H1 (cell line): Measurements from ENCODE around the gene IFNA13. TPM values are rescaled to one million over a fixed set of nuclear protein-coding genes. Genes with fewer than 3 reads are reported as not detected.

Source experiments
- CTCF ChIA-PET: fragments of 300-600 bp; sonication (Branson Sonifier 250); formaldehyde crosslinking; loops from one replicate; lab custom pipeline; 2021; ENCODE audit not compliant: partially characterized antibody; lab: Charles Lee
- POLR2A ChIA-PET: fragments of 300-600 bp; sonication (Branson Sonifier 250); formaldehyde crosslinking; loops from one replicate; lab custom pipeline; 2021; ENCODE audit warnings: inconsistent platforms; ENCODE audit not compliant: partially characterized antibody; lab: Charles Lee
- DNase-seq, 2 experiments: peaks; one replicate each; pipeline versions ENCODE4 v3.0.0 to v3.0.0-alpha.2; 2010 to 2022; ENCODE audit warnings: low spot score in 2 of 2, low read depth in 1 of 2, mixed read lengths in 1 of 2
- FAIRE-seq: peaks from 2 replicates; lab custom pipeline; 2011; peaks lifted over from hg19 to GRCh38; lab: Jason Lieb, UNC
- H2AFZ ChIP-seq: 2 replicates; pipeline ENCODE4 v1.8.1; 2012; ENCODE audit warnings: low read length, inconsistent platforms
- H2AK5ac ChIP-seq: 2 replicates; pipeline ENCODE4 v1.6.1; 2013; ENCODE audit warnings: low read depth, low read length
- H2BK120ac ChIP-seq: replicated peaks from 2 replicates; pipeline ENCODE3; 2013; ENCODE audit warnings: low read depth, low read length, inconsistent platforms
- H2BK12ac ChIP-seq: 2 replicates; pipeline ENCODE4 v1.6.1; 2013; ENCODE audit warnings: low read depth, low read length
- H2BK15ac ChIP-seq: 2 replicates; pipeline ENCODE4 v1.6.1; 2013; ENCODE audit warnings: low read length
- H2BK20ac ChIP-seq: 2 replicates; pipeline ENCODE4 v1.6.1; 2013; ENCODE audit warnings: low read length
- H2BK5ac ChIP-seq: 2 replicates; pipeline ENCODE4 v1.6.1; 2013; ENCODE audit warnings: low read depth, low read length
- H3K14ac ChIP-seq: 2 replicates; pipeline ENCODE4 v1.6.1; 2013; ENCODE audit warnings: inconsistent platforms; ENCODE audit not compliant: insufficient read length
- H3K18ac ChIP-seq: 2 replicates; pipeline ENCODE4 v1.6.1; 2013; ENCODE audit warnings: low read length; ENCODE audit errors: extremely low read depth
- H3K23ac ChIP-seq: 2 replicates; pipeline ENCODE4 v1.6.1; 2013; ENCODE audit warnings: inconsistent platforms; ENCODE audit not compliant: insufficient read length
- H3K23me2 ChIP-seq: 2 replicates; pipeline ENCODE4 v1.6.1; 2013; ENCODE audit warnings: low read depth, low read length
- H3K27ac ChIP-seq: 2 replicates; pipeline ENCODE4 v1.6.1; 2011; ENCODE audit warnings: low read depth, low read length, inconsistent platforms
- H3K27me3 ChIP-seq, 4 experiments: replicated peaks in 1 of 4; 1 replicate in 1 of 4; 2 replicates in 3 of 4; pipeline versions ENCODE4 v1.6.1 to v1.8.1; 2011 to 2013; ENCODE audit warnings: low read length in 3 of 4, mild to moderate bottlenecking in 3 of 4, inconsistent platforms in 2 of 4, mixed read lengths in 2 of 4, moderate library complexity in 1 of 4; ENCODE audit not compliant: control insufficient read depth in 3 of 4, insufficient read depth in 3 of 4; ENCODE audit errors: extremely low read depth in 1 of 4
- H3K36me3 ChIP-seq, 4 experiments: 2 replicates each; pipeline versions ENCODE4 v1.6.1 to v1.8.1; 2011 to 2013; ENCODE audit warnings: mild to moderate bottlenecking in 4 of 4, low read length in 3 of 4, moderate library complexity in 2 of 4, control low read depth in 1 of 4, inconsistent platforms in 1 of 4; ENCODE audit not compliant: insufficient read depth in 4 of 4, control insufficient read depth in 2 of 4
- H3K4ac ChIP-seq: replicated peaks from 2 replicates; pipeline ENCODE3; 2013; ENCODE audit warnings: low read length, low read depth, mixed read lengths, inconsistent platforms; ENCODE audit not compliant: insufficient read length
- H3K4me1 ChIP-seq, 4 experiments: replicated peaks in 1 of 4; 1 replicate in 1 of 4; 2 replicates in 3 of 4; pipeline versions ENCODE4 v1.6.1 to v1.8.1; 2011 to 2013; ENCODE audit warnings: low read length in 3 of 4, inconsistent platforms in 2 of 4, mixed read lengths in 1 of 4; ENCODE audit not compliant: insufficient read depth in 4 of 4, control insufficient read depth in 3 of 4
- H3K4me2 ChIP-seq, 2 experiments: 2 replicates each; pipeline versions ENCODE4 v1.6.1 to v1.8.1; 2011 to 2013; ENCODE audit warnings: low read depth in 2 of 2, low read length in 2 of 2, control low read depth in 1 of 2, inconsistent platforms in 1 of 2, mild to moderate bottlenecking in 1 of 2; ENCODE audit not compliant: insufficient read depth in 1 of 2
- H3K4me3 ChIP-seq, 4 experiments: fragments of 200-600, 300-600 bp in 1 of 4; sonication (generic), shearing (Covaris generic), sonication (Bioruptor Twin) in 1 of 4; 2 replicates each; pipeline versions ENCODE4 v1.5.1 to v1.8.1; 2011 to 2016; ENCODE audit warnings: low read length in 4 of 4, low read depth in 3 of 4, control low read depth in 2 of 4, inconsistent platforms in 2 of 4, mild to moderate bottlenecking in 2 of 4, mixed read lengths in 1 of 4, moderate library complexity in 1 of 4; ENCODE audit not compliant: insufficient read depth in 2 of 4; ENCODE audit errors: extremely low read depth in 1 of 4
- H3K56ac ChIP-seq: replicated peaks from 2 replicates; pipeline ENCODE3; 2013; ENCODE audit warnings: low read depth, mild to moderate bottlenecking, mixed read lengths, low read length, inconsistent platforms; ENCODE audit not compliant: insufficient read length
- H3K79me1 ChIP-seq: 2 replicates; pipeline ENCODE4 v1.6.1; 2013; ENCODE audit warnings: low read depth, low read length, control low read depth
- H3K79me2 ChIP-seq, 2 experiments: 2 replicates each; pipeline versions ENCODE4 v1.6.1 to v1.8.1; 2012 to 2013; ENCODE audit warnings: low read length in 2 of 2, mild to moderate bottlenecking in 2 of 2, inconsistent platforms in 1 of 2; ENCODE audit not compliant: insufficient read depth in 2 of 2, control insufficient read depth in 1 of 2
- H3K9ac ChIP-seq, 4 experiments: replicated peaks in 1 of 4; 1 replicate in 1 of 4; 2 replicates in 3 of 4; pipeline versions ENCODE4 v1.6.1 to v1.8.1; 2011 to 2013; ENCODE audit warnings: low read depth in 3 of 4, low read length in 3 of 4, control low read depth in 2 of 4, mild to moderate bottlenecking in 2 of 4, moderate library complexity in 2 of 4, inconsistent platforms in 1 of 4; ENCODE audit errors: extremely low read depth in 1 of 4
- H3K9me3 ChIP-seq, 2 experiments: 2 replicates each; pipeline versions ENCODE4 v1.6.1 to v1.8.1; 2012 to 2013; ENCODE audit warnings: mild to moderate bottlenecking in 2 of 2, moderate library complexity in 2 of 2, control low read depth in 1 of 2, inconsistent platforms in 1 of 2, low read depth in 1 of 2, low read length in 1 of 2, mixed read lengths in 1 of 2; ENCODE audit not compliant: insufficient read depth in 2 of 2
- H4K20me1 ChIP-seq, 2 experiments: replicated peaks in 1 of 2; 2 replicates each; pipeline versions ENCODE3 to v1.8.1; 2011 to 2013; ENCODE audit warnings: inconsistent platforms in 2 of 2, low read length in 2 of 2, mild to moderate bottlenecking in 1 of 2; ENCODE audit not compliant: insufficient read depth in 2 of 2, control insufficient read depth in 1 of 2
- H4K5ac ChIP-seq: 2 replicates; pipeline ENCODE4 v1.6.1; 2013; ENCODE audit warnings: low read length, low read depth, mixed read lengths, inconsistent platforms; ENCODE audit not compliant: insufficient read length
- H4K8ac ChIP-seq: 2 replicates; pipeline ENCODE4 v1.8.0; 2013; ENCODE audit warnings: mild to moderate bottlenecking, moderate library complexity, low read length, inconsistent platforms; ENCODE audit not compliant: insufficient read depth; ENCODE audit errors: extremely low read depth
- H4K91ac ChIP-seq: replicated peaks from 2 replicates; pipeline ENCODE3; 2013; ENCODE audit warnings: low read length, mixed read lengths, inconsistent platforms; ENCODE audit not compliant: insufficient read length
- ASH2L ChIP-seq: fragments of 200-600, 300-600 bp; sonication (generic); IDR thresholded peaks from one replicate; pipeline ENCODE4 v1.7.1; 2017; ENCODE audit warnings: low read length
- CBX5 ChIP-seq: fragments of 300-800, 300-1000 bp; sonication (generic); IDR thresholded peaks from 2 replicates; pipeline ENCODE4 v1.7.1; 2016; ENCODE audit warnings: antibody characterized with exemption, low read length, low read depth
- CEBPB ChIP-seq: IDR thresholded peaks from 2 replicates; pipeline ENCODE4 v1.6.1; 2012; ENCODE audit warnings: low read depth, low read length
- CTBP2 ChIP-seq: IDR thresholded peaks from 2 replicates; pipeline ENCODE4 v1.7.0; 2011; ENCODE audit warnings: borderline replicate concordance, mild to moderate bottlenecking, moderate library complexity, mixed read lengths, low read length; ENCODE audit not compliant: insufficient read depth, insufficient read length
- EGR1 ChIP-seq: IDR thresholded peaks from 2 replicates; pipeline ENCODE4 v1.6.1; 2011; ENCODE audit warnings: low read depth, low read length, borderline replicate concordance
- GTF2F1 ChIP-seq: IDR thresholded peaks from 2 replicates; pipeline ENCODE4 v1.6.1; 2012; ENCODE audit warnings: low read depth, low read length, improper control_type of control experiment, borderline replicate concordance
- JUN ChIP-seq: IDR thresholded peaks from 2 replicates; pipeline ENCODE4 v1.6.1; 2011; ENCODE audit warnings: low read depth, mild to moderate bottlenecking, improper control_type of control experiment, low read length
- KDM4A ChIP-seq: IDR thresholded peaks from one replicate; pipeline ENCODE4 v1.7.1; 2012; ENCODE audit warnings: low read depth, mild to moderate bottlenecking, moderate library complexity, low read length, inconsistent platforms; ENCODE audit not compliant: severe bottlenecking
- RBBP5 ChIP-seq: IDR thresholded peaks from 2 replicates; pipeline ENCODE4 v1.7.1; 2012; ENCODE audit warnings: low read depth, mild to moderate bottlenecking, inconsistent platforms, low read length, moderate library complexity, borderline replicate concordance
- SAP30 ChIP-seq: fragments of 300-600 bp; sonication (generic); IDR thresholded peaks from 2 replicates; pipeline ENCODE4 v1.7.1; 2012; ENCODE audit warnings: low read length, moderate library complexity, mild to moderate bottlenecking, inconsistent platforms; ENCODE audit not compliant: insufficient read depth, insufficient replicate concordance
- SIRT6 ChIP-seq: IDR thresholded peaks from one replicate; pipeline ENCODE4 v1.7.1; 2012; ENCODE audit warnings: low read length, inconsistent platforms
- SIX5 ChIP-seq: IDR thresholded peaks from 2 replicates; pipeline ENCODE4 v1.6.1; 2011; ENCODE audit warnings: mild to moderate bottlenecking, low read depth, low read length
- SUZ12 ChIP-seq: fragments of 200-600 bp; sonication (generic); IDR thresholded peaks from 2 replicates; pipeline ENCODE4 v1.6.1; 2012; ENCODE audit warnings: mild to moderate bottlenecking, inconsistent platforms, low read length, moderate library complexity, mixed read lengths
- WGBS, 2 experiments: shearing (Covaris generic) in 1 of 2; methylation state at CpG; one replicate each; pipeline versions ENCODE4 v1.1.6 to v1.1.7; 2013 to 2015; ENCODE audit warnings: low lambda C conversion rate in 2 of 2, mixed read lengths in 2 of 2, inconsistent platforms in 1 of 2, low coverage in 1 of 2, missing lambda C conversion rate in 1 of 2; ENCODE audit not compliant: insufficient replicate concordance in 2 of 2, insufficient coverage in 1 of 2, insufficient read length in 1 of 2; ENCODE audit errors: extremely low coverage in 1 of 2, missing lambda C conversion rate in 1 of 2; 5-methylcytosine and 5-hydroxymethylcytosine counted together
- polyA plus RNA-seq, 7 experiments: library from polyadenylated mRNA; depleted of rRNA in 3 of 7; stranded (reverse) in 5 of 7; unstranded in 2 of 7; fragments of >200 nt in 5 of 7; fragments of 200-250 nt in 2 of 7; gene quantifications; 1 replicate in 5 of 7; 2 replicates in 1 of 7; 4 replicates in 1 of 7; pipeline versions ENCODE4 v1.2.1 to v1.2.3, GENCODE V29; 2011 to 2013; ENCODE audit warnings: missing spikeins in 2 of 7, mixed read lengths in 2 of 7
- total RNA-seq: library from RNA; stranded (reverse); fragmentation: NEBNext Ultra II Directional; extraction: Animal tissue kit (Norgen Biotek cat#: 25700); gene quantifications from 2 replicates; pipeline ENCODE4 v1.2.1, GENCODE V29; 2021
- TF ChIP-seq, protein P1 (sequence below): IDR thresholded peaks from 2 replicates; pipeline ENCODE4 v1.6.1; 2012; ENCODE audit warnings: low read length, inconsistent platforms

The IFNA13 gene
- total and polyA plus RNA-seq, 2 of the 8 experiments (the other 6 are each of a cell fraction or from before 2014, with no cell fraction given): not detected

DNA sequence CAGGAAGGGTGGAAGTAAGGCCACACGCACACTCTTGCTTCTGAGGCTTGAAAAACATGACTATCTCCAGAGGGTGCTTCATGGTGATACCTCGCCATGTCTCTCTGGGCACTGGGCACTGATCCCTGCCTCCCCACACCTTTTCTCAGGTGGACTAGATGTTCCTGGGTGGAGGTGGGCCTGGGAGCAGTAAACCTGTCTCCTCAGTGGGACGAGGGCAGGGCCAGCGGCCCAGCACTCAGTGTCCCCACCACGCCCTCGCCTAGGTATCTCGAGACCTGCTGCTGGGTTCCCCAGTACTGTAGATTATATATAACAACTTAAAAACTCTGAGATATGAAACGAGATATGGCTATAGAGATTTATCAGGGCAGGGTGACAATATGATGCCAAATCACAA, 5.6 kb downstream of the IFNA13 start:
- no peak for DNase-seq
- Histone ChIP-seq H3K4ac (no peak overlapping the region), H4K91ac (no peak overlapping the region), H3K4me3 (no peak overlapping the region), H3K4me1 (no peaks in the 10 kb centered on the region), H2BK15ac (no peak overlapping the region), H3K23me2 (no peaks in the 10 kb centered on the region; the same call in 1 of the 2 replicates), H3K14ac (no peak overlapping the region), H2BK12ac (no peak overlapping the region), H4K20me1 (no peaks in the 10 kb centered on the region), H3K27me3 (no peaks in the 10 kb centered on the region), H3K79me2 (no peaks in the 10 kb centered on the region), H3K36me3 (no peaks in the 10 kb centered on the region), H3K56ac (no peak overlapping the region), H3K23ac (no peak overlapping the region), H2AK5ac (no peak overlapping the region), H3K4me2 (no peak overlapping the region), H3K18ac (no peak overlapping the region), H3K27ac (no peak overlapping the region), H4K8ac (no peak overlapping the region), H3K79me1 (no peaks in the 10 kb centered on the region), H2BK5ac (no peak overlapping the region), H2AFZ (no peak overlapping the region), H2BK120ac (no peak overlapping the region), H3K9ac (no peak overlapping the region), H2BK20ac (no peak overlapping the region), H4K5ac (no peak overlapping the region), H3K9me3 (no peaks in the 10 kb centered on the region)
- CTCF ChIA-PET: no interaction called here
- FAIRE-seq: no peak
- WGBS, 2 experiments: 93% methylated on average over 8 of the region's 8 CpGs; no CpG with 5 or more reads in 1 of the 2 experiments
- POLR2A ChIA-PET: no interaction called here
- no peak for TF ChIP-seq JUN
- TF ChIP-seq SIX5: no peak
- no peak for TF ChIP-seq ASH2L
- TF ChIP-seq, protein P1, sequence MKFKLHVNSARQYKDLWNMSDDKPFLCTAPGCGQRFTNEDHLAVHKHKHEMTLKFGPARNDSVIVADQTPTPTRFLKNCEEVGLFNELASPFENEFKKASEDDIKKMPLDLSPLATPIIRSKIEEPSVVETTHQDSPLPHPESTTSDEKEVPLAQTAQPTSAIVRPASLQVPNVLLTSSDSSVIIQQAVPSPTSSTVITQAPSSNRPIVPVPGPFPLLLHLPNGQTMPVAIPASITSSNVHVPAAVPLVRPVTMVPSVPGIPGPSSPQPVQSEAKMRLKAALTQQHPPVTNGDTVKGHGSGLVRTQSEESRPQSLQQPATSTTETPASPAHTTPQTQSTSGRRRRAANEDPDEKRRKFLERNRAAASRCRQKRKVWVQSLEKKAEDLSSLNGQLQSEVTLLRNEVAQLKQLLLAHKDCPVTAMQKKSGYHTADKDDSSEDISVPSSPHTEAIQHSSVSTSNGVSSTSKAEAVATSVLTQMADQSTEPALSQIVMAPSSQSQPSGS: no peak
- TF ChIP-seq SIRT6: no peak
- no peak for TF ChIP-seq RBBP5
- no peak for TF ChIP-seq GTF2F1
- TF ChIP-seq SUZ12: no peak
- no peak for TF ChIP-seq CTBP2
- TF ChIP-seq EGR1: no peak
- TF ChIP-seq KDM4A: no peak
- TF ChIP-seq CEBPB: no peak
- no peak for TF ChIP-seq SAP30
- no peak for TF ChIP-seq CBX5
